ENCODE measurements around the gene PKN3. TPM values are rescaled to one million over a fixed set of nuclear protein-coding genes. Genes with fewer than 3 reads are reported as not detected.

PKN3 gene
- polyA plus RNA-seq, 1 donor from 2014 or later = 0.06 TPM

DNA sequence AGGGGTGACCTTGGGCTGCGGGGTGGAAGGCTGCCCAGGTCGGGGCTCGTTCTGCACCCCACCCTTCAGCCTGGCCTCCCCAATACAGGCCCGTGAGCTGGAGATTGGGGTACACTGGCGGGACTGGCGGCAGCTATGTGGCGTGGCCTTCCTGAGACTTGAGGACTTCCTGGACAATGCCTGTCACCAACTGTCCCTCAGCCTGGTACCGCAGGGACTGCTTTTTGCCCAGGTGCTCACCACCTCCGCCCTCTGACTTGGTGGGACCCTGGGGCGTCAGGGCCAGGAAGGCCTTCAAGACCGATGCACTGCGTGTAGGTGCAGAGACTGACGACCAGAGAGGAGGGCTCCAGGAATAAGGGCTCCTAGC, 11.1 kb downstream of the PKN3 start:
- Histone ChIP-seq H3K27me3 (ENCODE audit: insufficient read depth, low read depth, low read length) (no peaks in the 10 kb centered on the region), H3K4me3 (ENCODE audit: low read length) (no peak overlapping the region), H4K20me1 (ENCODE audit: insufficient read depth) (no peaks in the 10 kb centered on the region), H3K27ac (ENCODE audit: low read length) (no peak overlapping the region), H3K79me2 (replicated peaks; ENCODE audit: insufficient read depth, low read length) (no peaks in the 10 kb centered on the region), H3K36me3 (ENCODE audit: insufficient read depth, low read length) (no peaks in the 10 kb centered on the region), H3K9ac (ENCODE audit: low read length) (no peak overlapping the region), H2AFZ (ENCODE audit: low read depth, low read length) (no peak overlapping the region), H3K9me2 (ENCODE audit: insufficient read depth, low read length) (no peaks in the 10 kb centered on the region), H3K4me2 (ENCODE audit: low read length) (no peak overlapping the region), H3F3A (ENCODE audit: insufficient read depth, low read length, poor library complexity, severe bottlenecking) (no peaks in the 10 kb centered on the region), H3K9me3 (ENCODE audit: low read length) (no peaks in the 10 kb centered on the region)
- no peak for TF ChIP-seq EZH2 (IDR thresholded peaks at IDR 0.05; ENCODE audit: borderline replicate concordance, insufficient read depth, low read length, poor library complexity, severe bottlenecking)
- TF ChIP-seq, protein P1, sequence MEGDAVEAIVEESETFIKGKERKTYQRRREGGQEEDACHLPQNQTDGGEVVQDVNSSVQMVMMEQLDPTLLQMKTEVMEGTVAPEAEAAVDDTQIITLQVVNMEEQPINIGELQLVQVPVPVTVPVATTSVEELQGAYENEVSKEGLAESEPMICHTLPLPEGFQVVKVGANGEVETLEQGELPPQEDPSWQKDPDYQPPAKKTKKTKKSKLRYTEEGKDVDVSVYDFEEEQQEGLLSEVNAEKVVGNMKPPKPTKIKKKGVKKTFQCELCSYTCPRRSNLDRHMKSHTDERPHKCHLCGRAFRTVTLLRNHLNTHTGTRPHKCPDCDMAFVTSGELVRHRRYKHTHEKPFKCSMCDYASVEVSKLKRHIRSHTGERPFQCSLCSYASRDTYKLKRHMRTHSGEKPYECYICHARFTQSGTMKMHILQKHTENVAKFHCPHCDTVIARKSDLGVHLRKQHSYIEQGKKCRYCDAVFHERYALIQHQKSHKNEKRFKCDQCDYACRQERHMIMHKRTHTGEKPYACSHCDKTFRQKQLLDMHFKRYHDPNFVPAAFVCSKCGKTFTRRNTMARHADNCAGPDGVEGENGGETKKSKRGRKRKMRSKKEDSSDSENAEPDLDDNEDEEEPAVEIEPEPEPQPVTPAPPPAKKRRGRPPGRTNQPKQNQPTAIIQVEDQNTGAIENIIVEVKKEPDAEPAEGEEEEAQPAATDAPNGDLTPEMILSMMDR (IDR thresholded peaks at IDR 0.05; ENCODE audit: poor library complexity, severe bottlenecking) = no peak
- no peak for TF ChIP-seq TAF1 (IDR thresholded peaks at IDR 0.05; ENCODE audit: low read depth)

DNA sequence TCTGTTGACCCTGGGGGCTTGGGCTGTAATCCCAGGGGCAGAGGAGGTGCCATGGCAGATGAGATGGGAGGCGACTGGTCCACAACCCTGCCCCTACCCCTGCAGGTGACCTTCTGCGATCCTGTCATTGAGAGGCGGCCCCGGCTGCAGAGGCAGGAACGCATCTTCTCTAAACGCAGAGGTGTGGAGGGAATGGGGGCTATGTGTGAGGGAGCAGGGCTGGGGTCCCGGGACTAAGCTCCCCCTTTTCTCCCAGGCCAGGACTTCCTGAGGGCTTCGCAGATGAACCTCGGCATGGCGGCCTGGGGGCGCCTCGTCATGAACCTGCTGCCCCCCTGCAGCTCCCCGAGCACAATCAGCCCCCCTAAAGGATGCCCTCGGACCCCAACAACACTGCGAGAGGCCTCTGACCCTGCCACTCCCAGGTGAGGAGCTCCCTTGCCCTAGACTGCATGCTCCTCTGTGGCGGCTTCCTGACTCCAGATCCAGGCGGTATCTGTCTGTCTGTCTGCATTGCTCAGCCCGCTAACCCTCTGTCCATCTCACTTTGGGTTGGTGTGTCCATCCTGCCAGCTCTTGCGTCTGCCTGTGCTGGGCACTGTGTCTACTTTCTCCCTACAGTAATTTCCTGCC, 11.8 kb downstream of the PKN3 start:
- H2AFZ ChIP-seq (ENCODE audit: low read depth, low read length) = no peak overlapping the region
- H3K4me3 ChIP-seq (ENCODE audit: low read length) = no peak overlapping the region

More for the DNA sequence above, 11.8 kb downstream of the PKN3 start:
- Histone ChIP-seq H3K79me2 (replicated peaks; ENCODE audit: insufficient read depth, low read length) (no peaks in the 10 kb centered on the region), H4K20me1 (ENCODE audit: insufficient read depth) (no peaks in the 10 kb centered on the region), H3K27ac (ENCODE audit: low read length) (no peak overlapping the region), H3K9me3 (ENCODE audit: low read length) (no peaks in the 10 kb centered on the region), H3K9ac (ENCODE audit: low read length) (no peak overlapping the region), H3K9me2 (ENCODE audit: insufficient read depth, low read length) (no peaks in the 10 kb centered on the region), H3K27me3 (ENCODE audit: insufficient read depth, low read depth, low read length) (no peaks in the 10 kb centered on the region), H3K36me3 (ENCODE audit: insufficient read depth, low read length) (no peaks in the 10 kb centered on the region), H3K4me2 (ENCODE audit: low read length) (no peak overlapping the region), H3F3A (ENCODE audit: insufficient read depth, low read length, poor library complexity, severe bottlenecking) (no peaks in the 10 kb centered on the region)
- TF ChIP-seq MXI1 (conservative IDR thresholded peaks at IDR 0.05; ENCODE audit: poor library complexity, severe bottlenecking) (no peak), EP300 (conservative IDR thresholded peaks at IDR 0.05; ENCODE audit: poor library complexity, severe bottlenecking) (no peak), TAF1 (IDR thresholded peaks at IDR 0.05; ENCODE audit: low read depth) (no peak), POLR2AphosphoS5 (IDR thresholded peaks at IDR 0.05) (no peak), EZH2 (IDR thresholded peaks at IDR 0.05; ENCODE audit: borderline replicate concordance, insufficient read depth, low read length, poor library complexity, severe bottlenecking) (no peak), RAD21 (conservative IDR thresholded peaks at IDR 0.05) (no peak), SMC3 (conservative IDR thresholded peaks at IDR 0.05; ENCODE audit: poor library complexity) (no peak)
- TF ChIP-seq, protein P1 (IDR thresholded peaks at IDR 0.05; ENCODE audit: poor library complexity, severe bottlenecking) = no peak
- TF ChIP-seq, protein P2, sequence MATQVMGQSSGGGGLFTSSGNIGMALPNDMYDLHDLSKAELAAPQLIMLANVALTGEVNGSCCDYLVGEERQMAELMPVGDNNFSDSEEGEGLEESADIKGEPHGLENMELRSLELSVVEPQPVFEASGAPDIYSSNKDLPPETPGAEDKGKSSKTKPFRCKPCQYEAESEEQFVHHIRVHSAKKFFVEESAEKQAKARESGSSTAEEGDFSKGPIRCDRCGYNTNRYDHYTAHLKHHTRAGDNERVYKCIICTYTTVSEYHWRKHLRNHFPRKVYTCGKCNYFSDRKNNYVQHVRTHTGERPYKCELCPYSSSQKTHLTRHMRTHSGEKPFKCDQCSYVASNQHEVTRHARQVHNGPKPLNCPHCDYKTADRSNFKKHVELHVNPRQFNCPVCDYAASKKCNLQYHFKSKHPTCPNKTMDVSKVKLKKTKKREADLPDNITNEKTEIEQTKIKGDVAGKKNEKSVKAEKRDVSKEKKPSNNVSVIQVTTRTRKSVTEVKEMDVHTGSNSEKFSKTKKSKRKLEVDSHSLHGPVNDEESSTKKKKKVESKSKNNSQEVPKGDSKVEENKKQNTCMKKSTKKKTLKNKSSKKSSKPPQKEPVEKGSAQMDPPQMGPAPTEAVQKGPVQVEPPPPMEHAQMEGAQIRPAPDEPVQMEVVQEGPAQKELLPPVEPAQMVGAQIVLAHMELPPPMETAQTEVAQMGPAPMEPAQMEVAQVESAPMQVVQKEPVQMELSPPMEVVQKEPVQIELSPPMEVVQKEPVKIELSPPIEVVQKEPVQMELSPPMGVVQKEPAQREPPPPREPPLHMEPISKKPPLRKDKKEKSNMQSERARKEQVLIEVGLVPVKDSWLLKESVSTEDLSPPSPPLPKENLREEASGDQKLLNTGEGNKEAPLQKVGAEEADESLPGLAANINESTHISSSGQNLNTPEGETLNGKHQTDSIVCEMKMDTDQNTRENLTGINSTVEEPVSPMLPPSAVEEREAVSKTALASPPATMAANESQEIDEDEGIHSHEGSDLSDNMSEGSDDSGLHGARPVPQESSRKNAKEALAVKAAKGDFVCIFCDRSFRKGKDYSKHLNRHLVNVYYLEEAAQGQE (IDR thresholded peaks at IDR 0.05; ENCODE audit: borderline replicate concordance) = no peak
